GM18520 (cell line): ENCODE results near the gene ENTPD3.
A peak's percentile ranks its signal among the peaks of the same experiment; 100 is the strongest.

Experiments used
- ATAC-seq: cut with Tn5 transposase; IDR thresholded peaks from one replicate; pipeline ENCODE4 v1.9.1; 2021; ENCODE audit not compliant: unreplicated experiment

Gene ENTPD3

DNA sequence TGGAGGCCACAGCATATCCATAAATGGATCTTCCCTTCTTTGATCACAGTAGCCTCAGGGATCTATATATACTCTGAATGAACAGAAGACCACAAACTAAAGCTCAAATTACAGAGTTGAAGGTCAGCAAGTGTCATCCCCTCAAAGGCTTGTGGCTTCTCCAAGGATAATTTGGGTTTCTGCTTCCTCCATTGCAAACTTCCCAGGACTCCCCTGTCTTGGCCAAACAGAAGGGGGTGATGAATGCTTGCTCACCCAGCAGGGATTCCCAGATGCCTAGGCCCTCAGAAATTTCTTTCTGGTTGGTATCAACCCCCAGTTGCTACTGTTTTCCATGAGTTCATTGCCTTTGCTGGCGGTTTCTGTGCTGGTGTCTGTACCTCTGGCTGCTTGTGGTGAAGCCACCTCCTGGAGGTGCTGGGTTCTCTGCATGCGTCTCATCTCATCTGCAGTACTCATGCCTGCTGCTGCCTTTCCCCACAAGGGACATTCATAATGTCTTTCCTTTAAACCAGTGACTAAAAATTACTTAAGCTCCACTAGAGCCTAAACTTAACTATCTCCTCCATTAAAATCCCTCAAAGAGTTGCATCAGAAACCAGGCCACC lies 17.7 kb downstream of the ENTPD3 start:
- no peak for ATAC-seq

- no peak for ATAC-seq
Measured at GRCh38 chr3:40407007-40407406, 20.0 kb downstream of the ENTPD3 start.

- no peak for ATAC-seq
Measured at GRCh38 chr3:40407611-40408010, 20.6 kb downstream of the ENTPD3 start.

- ATAC-seq = no peak
Measured at GRCh38 chr3:40414270-40414669, 27.3 kb downstream of the ENTPD3 start.

DNA sequence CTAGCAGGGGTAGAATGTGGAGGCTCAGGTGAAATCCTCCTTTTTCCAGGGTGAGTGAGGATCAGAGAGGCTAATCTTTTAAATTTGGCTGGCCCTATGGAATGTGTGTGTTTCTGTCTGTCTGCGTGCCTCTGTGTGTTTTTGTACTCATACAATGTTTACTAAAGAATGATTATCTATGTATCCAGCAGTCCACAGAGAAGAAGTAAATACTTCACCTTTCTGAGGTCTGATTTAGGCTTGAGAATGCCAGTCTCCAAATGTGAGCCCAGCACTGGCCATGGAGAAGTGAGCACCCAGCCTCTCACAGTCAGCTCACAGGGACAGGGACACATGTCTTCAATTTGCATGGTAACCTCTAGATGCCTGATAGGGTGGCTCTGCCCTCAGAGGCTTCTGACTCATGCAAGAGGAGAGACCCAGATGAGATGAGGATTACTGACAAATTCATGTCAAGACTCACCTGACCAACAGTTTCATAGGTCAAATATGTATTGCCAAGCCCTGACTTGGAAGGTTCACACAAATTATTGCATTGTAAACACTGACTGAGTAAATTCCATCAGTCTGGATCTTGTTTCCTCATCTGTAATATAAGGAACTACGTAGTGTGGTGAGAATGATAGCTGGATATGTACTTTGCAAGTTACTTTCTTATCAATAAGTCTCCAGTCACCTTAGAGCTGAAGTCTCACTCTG lies 31.0 kb downstream of the ENTPD3 start:
- no peak for ATAC-seq

DNA sequence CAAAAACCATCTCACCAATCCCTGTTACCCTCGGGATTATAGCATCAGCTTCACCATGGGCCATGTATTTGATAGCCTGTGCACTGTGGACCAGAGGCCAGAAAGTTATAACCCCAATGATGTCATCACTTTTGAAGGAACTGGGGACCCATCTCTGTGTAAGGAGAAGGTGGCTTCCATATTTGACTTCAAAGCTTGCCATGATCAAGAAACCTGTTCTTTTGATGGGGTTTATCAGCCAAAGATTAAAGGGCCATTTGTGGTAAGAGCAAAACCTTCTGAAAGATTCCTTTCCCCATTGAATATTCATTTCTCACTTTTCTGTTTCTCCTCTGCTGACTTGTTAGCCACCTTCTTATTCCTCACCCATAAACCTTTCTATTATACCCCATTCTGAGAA lies 35.9 kb downstream of the ENTPD3 start:
- no peak for ATAC-seq

DNA sequence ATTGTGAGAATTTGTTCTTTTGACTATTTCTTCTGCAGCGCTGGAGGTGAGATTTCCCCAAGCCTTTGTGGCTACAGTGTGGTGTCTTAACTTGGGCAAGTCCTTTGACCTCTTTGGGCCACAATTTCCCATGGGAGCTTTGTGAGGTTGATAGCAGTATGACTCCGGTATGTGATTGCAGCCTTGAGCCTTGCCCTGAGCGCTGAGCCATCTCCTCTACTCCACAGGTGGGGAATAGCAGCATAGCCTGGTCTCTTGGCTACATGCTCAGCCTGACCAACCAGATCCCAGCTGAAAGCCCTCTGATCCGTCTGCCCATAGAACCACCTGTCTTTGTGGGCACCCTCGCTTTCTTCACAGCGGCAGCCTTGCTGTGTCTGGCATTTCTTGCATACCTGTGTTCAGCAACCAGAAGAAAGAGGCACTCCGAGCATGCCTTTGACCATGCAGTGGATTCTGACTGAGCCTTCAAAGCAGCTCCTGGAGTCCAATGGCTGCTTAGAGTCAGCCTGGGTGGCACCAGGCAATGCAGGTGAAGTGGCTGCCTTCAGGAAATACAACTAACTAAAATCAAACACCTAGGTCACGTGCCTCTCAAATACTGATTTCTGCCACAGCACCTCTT lies 40.2 kb downstream of the ENTPD3 start:
- no peak for ATAC-seq

- no peak for ATAC-seq
Measured at GRCh38 chr3:40432793-40433192, 45.8 kb downstream of the ENTPD3 start.

- no peak for ATAC-seq
Measured at GRCh38 chr3:40437889-40438288, 50.9 kb downstream of the ENTPD3 start.

DNA sequence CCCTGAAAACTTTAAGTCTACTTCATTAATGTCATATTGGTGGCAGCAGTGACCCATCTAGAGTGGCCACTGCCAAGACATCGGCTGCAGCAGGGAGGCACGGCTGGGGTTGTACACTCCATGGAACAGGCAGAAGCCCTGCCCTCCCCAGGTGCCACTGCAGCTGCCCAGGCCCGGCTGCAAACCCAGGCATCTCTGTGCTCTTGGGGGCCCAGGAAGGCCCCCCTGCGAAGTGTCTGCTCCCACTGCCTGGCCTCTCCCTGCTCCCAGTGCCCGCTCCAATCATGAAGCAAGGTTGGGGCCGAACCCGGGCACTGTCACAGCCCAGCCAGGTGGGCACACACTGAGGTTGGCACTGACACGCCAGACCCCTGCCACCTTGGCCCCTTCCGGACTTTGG lies 58.1 kb downstream of the ENTPD3 start:
- ATAC-seq = no peak

GRCh38 chr3:40445880-40446279 lies 58.9 kb downstream of the ENTPD3 start:
- ATAC-seq = no peak

GRCh38 chr3:40450438-40450837 lies 63.5 kb downstream of the ENTPD3 start:
- no peak for ATAC-seq

- ATAC-seq = no peak
Measured at GRCh38 chr3:40451551-40451950, 64.6 kb downstream of the ENTPD3 start.

- no peak for ATAC-seq
Measured at GRCh38 chr3:40452057-40452456, 65.1 kb downstream of the ENTPD3 start.

DNA sequence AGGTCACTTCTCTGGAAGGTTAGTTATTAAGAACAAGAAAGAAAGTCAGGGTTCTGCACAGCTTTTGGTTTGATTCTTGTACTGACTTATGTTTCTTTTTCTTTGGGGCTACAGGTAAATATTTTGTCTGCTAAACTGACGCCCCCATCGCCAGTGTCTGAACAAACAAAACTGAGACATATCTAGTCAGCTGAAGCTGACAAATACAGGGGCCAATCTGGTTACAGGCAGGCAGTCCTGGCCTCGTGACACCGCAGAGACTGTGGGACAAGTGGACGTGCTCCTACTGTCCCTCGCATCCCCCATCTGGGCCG lies 65.5 kb downstream of the ENTPD3 start:
- no peak for ATAC-seq

GRCh38 chr3:40452876-40453730 lies 66.1 kb downstream of the ENTPD3 start:
- peak; percentile 87 for ATAC-seq

DNA sequence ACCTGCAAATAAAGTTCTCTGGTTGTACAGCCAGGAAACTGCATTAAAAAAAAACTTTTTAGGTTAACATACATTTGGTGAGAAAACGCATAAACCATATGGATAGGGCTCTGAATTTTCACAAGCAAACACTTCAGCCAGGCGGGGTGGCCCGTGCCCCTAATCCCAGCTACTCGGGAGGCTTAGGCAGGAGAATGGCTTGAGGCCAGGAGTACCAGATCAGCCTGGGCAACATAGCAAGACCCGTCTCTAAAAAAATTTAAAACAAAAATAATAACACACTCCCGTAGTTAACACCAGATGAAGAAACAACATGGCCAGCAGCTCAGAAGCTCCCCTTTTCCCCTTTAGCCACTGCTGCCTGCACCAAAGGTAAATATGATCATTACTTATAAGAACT lies 66.9 kb downstream of the ENTPD3 start:
- no peak for ATAC-seq

DNA sequence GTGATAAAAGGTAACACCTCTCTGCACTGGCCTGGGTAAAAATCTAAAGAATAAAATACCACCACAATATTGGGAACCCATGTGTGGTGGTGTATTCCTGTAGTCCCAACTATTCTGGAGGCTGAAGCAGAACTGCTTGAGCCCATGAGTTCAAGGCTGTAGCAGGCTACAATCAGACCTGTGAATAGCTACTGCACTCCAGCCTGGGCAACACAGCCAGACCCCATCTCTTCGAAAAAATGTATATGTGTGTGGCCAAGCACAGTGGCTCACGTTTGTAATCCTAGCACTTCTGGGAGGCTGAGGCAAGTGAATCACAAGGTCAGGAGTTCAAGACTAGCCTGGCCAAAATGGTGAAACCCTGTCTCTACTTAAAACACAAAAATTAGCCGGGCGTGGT lies 68.3 kb downstream of the ENTPD3 start:
- ATAC-seq = no peak

DNA sequence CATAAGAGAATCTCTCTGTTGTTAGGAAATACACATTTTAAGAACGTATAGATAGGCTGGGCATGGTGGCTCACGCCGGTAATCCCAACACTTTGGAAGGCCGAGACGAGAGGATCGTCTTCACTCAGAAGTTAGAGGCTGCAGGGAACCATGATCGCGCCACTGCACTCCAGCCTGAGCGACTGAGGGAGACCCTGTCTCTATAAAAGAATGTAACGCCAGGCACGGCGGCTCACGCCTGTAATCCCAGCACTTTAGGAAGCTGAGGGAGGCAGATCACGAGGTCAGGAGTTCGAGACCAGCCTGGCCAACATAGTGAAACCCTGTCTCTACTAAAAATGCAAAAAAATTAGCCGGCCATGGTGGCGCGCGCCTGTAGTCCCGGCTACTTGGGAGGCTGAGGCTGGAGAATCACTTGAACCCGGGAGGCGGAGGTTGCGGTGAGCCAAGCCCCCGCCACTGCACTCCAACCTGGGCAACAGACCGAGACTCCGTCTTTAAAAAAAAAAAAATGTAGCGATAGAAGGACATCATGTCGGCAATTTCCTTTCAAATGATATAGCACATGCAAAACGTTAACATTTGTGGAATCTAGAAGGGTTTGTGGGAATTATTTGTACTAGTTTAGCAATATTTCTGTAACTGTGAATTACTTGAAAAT lies 69.4 kb downstream of the ENTPD3 start:
- ATAC-seq = no peak

GRCh38 chr3:40456940-40457823 lies 70.2 kb downstream of the ENTPD3 start, which contains the start of gene RPL14:
RPL14 (plus strand) TSS chr3:40457339; CDS start chr3:40457472, 133 bp downstream.
- peak; percentile 49 for ATAC-seq
